HG02885 (cell line): ENCODE results near the gene FXYD3.

Experiments
- ATAC-seq: cut with Tn5 transposase; IDR thresholded peaks from one replicate; pipeline ENCODE4 v1.9.1; 2021; ENCODE audit warnings: mild to moderate bottlenecking; ENCODE audit not compliant: unreplicated experiment, poor library complexity

Gene FXYD3

DNA sequence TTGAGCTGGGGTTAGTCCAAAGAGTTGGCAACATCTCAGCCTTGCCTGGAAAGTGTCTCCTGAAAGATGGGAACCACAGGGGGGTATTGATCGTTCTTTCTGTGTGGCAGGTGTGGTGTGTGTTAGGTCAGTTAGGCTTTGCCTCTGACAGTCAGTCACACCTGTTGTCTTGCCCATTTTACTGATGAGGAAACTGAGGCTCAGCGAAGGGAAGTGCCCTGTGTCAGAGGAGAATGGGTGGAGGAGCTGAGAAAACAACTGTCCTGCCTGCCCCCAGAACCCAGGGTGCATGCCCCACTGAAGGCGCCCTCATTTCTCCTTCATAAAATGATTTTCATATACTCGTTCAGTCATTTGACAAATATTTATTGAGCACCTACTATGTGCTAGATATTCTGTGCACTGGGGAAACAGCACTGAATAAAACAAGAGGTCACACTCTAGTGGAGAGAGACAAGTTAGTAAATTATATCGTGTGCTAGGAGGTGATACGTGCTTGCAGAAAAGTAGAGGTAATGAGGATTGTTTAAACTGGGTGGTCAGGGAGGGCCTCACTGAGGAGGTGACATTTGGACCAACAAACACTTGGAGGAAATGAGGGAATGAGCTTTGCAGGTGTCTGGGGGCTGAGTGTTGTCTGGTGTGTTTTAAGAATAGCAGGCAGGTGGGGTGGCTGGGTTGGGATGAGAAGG, 40.5 kb downstream of the FXYD3 start:
- ATAC-seq = no peak

- ATAC-seq = no peak
Observed at GRCh38 chr19:35156673-35157014, 41.0 kb downstream of the FXYD3 start.

GRCh38 chr19:35157431-35157830, 41.8 kb downstream of the FXYD3 start:
- ATAC-seq = no peak

- ATAC-seq = no peak
Observed at GRCh38 chr19:35159606-35160005, 44.0 kb downstream of the FXYD3 start.

GRCh38 chr19:35160629-35161433, 45.2 kb downstream of the FXYD3 start:
- ATAC-seq = no peak

DNA sequence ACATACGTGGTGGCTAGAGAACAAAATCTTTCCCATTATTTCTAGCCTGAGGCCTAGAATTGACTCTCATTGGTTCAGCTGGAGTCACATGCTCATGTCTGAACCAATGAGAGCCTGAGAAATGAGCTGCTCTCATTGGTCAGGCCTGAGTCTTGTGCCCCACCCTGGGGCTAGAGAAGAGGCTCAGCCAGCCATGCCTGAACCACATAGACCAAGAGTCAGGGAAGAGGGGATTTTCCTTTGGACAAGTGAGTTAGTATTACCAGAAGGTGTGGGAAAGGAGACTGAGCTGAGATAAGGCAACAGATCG, 45.8 kb downstream of the FXYD3 start:
- no peak for ATAC-seq

GRCh38 chr19:35162471-35163326, 47.1 kb downstream of the FXYD3 start:
- no peak for ATAC-seq

- no peak for ATAC-seq
Observed at GRCh38 chr19:35164418-35164817, 48.8 kb downstream of the FXYD3 start.

DNA sequence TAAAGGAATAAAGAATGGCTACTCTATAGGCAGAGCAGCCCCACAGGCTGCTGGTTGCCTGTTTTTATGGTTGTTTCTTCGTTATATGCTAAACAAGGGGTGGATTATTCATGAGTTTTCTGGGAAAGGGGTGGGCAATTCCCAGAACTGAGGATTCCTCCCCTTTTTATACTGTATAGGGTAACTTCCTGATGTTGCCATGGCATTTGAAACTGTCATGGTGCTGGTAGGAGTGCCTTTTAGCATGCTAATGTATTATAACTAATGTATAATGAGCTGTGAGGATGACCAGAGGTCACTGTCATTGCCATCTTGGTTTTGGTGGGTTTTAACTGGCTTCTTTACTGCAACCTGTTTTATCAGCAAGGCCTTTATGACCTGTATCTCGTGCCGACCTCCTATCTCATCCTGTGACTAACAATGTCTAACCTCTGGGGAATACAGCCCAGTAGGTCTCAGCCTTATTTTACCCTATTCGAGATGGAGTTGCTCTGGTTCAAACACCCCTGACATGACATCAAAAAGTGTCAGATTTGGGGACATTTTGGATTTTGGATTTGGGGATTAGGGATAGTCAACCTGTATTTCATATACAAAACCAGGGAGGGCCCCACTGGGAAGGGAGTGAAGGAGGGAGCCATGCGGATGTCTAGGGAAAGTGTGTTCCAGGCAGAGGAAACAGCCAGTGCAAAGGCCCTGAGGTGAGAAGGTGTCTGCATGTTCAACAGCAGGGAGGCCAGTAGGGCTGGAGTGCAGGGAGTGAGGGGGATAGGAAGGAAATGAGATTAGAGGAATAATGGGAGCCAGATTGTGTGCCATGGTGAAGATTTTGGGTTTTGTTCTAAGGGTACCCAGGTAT, 49.8 kb downstream of the FXYD3 start:
- no peak for ATAC-seq

GRCh38 chr19:35166100-35167063, 50.8 kb downstream of the FXYD3 start:
- no peak for ATAC-seq

DNA sequence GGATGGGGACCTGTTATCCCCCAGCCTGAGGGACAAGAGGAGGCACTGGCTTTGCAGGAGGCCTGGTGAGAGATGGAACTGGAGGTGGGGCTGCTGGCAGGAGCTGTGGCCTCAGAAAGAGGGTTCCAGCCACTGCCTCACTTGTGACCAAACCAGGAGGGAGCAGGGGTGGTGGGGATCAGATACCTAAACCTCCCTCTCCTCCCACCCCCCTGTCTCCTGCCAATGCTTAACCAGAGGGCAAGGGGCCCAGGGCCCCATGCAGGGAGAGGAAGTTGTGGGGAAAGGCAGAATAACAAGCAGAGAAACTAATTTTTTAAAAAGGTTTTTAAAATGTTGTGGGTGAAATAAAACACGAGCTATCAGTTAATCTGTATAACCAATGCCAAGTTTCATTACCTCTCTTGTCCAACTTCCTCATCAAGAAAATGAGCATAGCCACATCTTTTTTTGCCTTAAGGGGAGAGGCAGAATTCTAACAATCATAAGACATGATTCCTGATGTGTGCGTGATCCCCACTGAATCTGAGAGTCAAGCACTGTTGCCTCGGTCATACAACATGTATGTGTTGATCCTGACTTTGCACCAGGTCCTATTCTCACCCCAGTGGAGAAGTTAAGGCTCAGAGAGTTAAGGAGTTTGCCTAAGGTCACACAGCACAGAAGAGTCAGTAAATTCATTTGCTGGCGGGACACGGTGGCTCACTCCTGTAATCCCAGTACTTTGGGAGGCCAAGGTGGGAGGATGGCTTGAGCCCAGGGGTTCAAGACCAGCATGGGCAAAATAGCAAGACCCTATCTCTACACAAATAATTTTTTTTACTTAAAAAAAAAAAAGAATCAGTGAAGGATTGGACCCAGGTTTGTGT, 51.9 kb downstream of the FXYD3 start:
- ATAC-seq = no peak

DNA sequence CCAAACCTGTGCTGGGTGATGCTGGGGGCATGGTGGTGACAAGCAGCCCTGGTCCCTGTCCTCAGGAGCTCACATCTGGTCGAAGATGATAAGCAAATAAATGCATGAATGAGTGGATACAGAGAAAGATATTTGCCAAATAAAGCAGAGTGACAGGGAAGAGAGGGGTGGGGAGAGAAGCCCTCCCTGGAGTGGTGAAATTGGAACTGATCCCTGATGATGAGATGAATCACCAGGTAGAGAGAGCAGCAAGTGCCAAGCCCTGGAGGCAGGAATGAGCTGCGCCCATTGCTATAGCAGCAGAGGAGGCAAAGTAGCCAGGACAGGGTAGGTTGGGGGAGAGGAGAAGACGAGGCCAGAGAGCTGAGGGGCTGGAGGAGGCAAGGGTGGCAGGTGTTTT, 52.6 kb downstream of the FXYD3 start:
- ATAC-seq = no peak

- no peak for ATAC-seq
Observed at GRCh38 chr19:35169221-35169995, 53.8 kb downstream of the FXYD3 start.

- no peak for ATAC-seq
Observed at GRCh38 chr19:35170359-35171061, 54.9 kb downstream of the FXYD3 start.

DNA sequence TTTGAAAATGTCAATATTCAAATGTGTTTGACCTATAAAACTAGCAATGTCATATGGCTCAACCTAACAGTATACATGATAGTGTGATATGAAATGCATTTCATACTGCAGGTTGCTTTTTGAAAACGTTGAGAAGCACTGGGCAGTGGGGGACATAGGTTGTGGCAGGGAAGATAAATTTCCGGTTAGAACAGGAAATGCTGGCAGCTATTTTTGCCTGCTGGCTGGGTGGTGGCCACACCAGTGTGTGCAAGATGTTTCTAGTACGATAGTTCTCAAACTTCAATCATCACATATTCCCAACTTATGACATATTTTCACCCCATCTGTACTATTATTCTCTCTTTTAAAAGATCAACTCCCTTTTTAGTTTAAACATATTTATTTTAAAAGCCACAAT, 56.1 kb downstream of the FXYD3 start:
- ATAC-seq = no peak
